ENCODE data around the gene CENPL. TPM values are rescaled to one million over a fixed set of nuclear protein-coding genes. Genes with fewer than 3 reads are reported as not detected.

The CENPL gene
- total and polyA plus RNA-seq, 9 of the 15 experiments (the other 6 are each of a cell fraction or from before 2014, with no cell fraction given), result 33.0 to 52.7 (median 39.7) TPM

- no peak for ATAC-seq
- H3K4me2 ChIP-seq (ENCODE audit: insufficient read depth, low read length), result 0 out of 2 replicates have a peak overlapping the region, but pooled peaks have one; percentile 23
- ChIA-PET POLR2A (interaction anchor here (0.6 to 3.7 kb wide), 2 partner anchors 9 to 412 kb away, joined by 3 to 21 read pairs; no protein-coding TSS in a partner anchor), CTCF (ENCODE audit: low intra/inter-chr PET ratio) (no interaction called here)
- no peak for DNase-seq (ENCODE audit: extremely low read depth in 1 of 4, low spot score in 3 of 4)
- intact Hi-C loops (cut with micrococcal nuclease) (loop anchor here (5.0 to 10.0 kb wide), 3 partner anchors 109 to 344 kb away; partner anchors contain the start of genes KLHL20 and PRDX6), in situ Hi-C loops (cut with MboI) (loop anchor here (10.0 to 25.0 kb wide), 2 partner anchors 387 to 916 kb away; no protein-coding TSS in a partner anchor)
- no peaks in the 10 kb centered on the region for H4K20me1 ChIP-seq (replicated peaks; ENCODE audit: control insufficient read depth, insufficient read depth, low read length)
- H3K9me3 ChIP-seq (replicated peaks; ENCODE audit: control insufficient read depth, insufficient read depth, low read depth, low read length), result no peaks in the 10 kb centered on the region
- no peak for FAIRE-seq
- H3K9me1 ChIP-seq (ENCODE audit: control insufficient read depth, insufficient read depth, low read length), result no peaks in the 10 kb centered on the region
- 0 out of 4 replicates have a peak overlapping the region, but pooled peaks of 1 of the 2 experiments have one; percentile 11 for H3K9ac ChIP-seq (ENCODE audit: insufficient read depth in 1 of 2, low read depth in 2 of 2, low read length in 2 of 2)
- 88% methylated on average over 4 of the region's 4 CpGs for WGBS (ENCODE audit: insufficient coverage, low coverage, missing lambda C conversion rate)
- no peak overlapping the region for H2AFZ ChIP-seq (ENCODE audit: low read depth, low read length)
- no TSS peak for BruUV-seq (replicated peaks)
- H3K36me3 ChIP-seq (ENCODE audit: control insufficient read depth, insufficient read depth, low read length), result peaks cover 46% of the 10 kb centered on the region
- peaks cover 17 to 18% of the 10 kb centered on the region in 2 experiments; a peak in 4 of 5 replicates for H3K4me1 ChIP-seq (replicated peaks in 1 of 2; ENCODE audit: control insufficient read depth in 2 of 2, insufficient read depth in 2 of 2, low read length in 2 of 2)
- no peaks in the 10 kb centered on the region for H3K27me3 ChIP-seq (ENCODE audit: control insufficient read depth in 2 of 2, insufficient read depth in 2 of 2, low read length in 2 of 2)
- H3K4me3 ChIP-seq, result no peak overlapping the region
- H3K79me2 ChIP-seq (ENCODE audit: control insufficient read depth, insufficient read depth, low read length), result peaks cover 84% of the 10 kb centered on the region
- TF ChIP-seq ZNF121 (CRISPR knock-in tag; conservative IDR thresholded peaks at IDR 0.05) (peak; percentile 96), RBFOX2 (IDR thresholded peaks at IDR 0.05; ENCODE audit: low read depth, low read length) (peak; percentile 33; the same call in 1 of the 2 replicates), MAFG (tag; conservative IDR thresholded peaks at IDR 0.05) (no peak), ZNF384 (IDR thresholded peaks at IDR 0.05; ENCODE audit: low read depth, low read length) (0 out of 2 replicates have a peak, but pooled peaks have one; percentile 22)
- H3K27ac ChIP-seq (ENCODE audit: extremely low read depth, low read depth, low read length), result no peak overlapping the region
Observed at GRCh38 chr1:173821680-173822079, 3.0 kb downstream of the CENPL start.

- Histone ChIP-seq H3K4me1 (replicated peaks in 1 of 2; ENCODE audit: control insufficient read depth in 2 of 2, insufficient read depth in 2 of 2, low read length in 2 of 2) (peaks cover 13 to 17% of the 10 kb centered on the region in 2 experiments; a peak in 4 of 5 replicates), H3K9me1 (ENCODE audit: control insufficient read depth, insufficient read depth, low read length) (no peaks in the 10 kb centered on the region), H3K9me3 (replicated peaks; ENCODE audit: control insufficient read depth, insufficient read depth, low read depth, low read length) (no peaks in the 10 kb centered on the region), H3K9ac (ENCODE audit: insufficient read depth in 1 of 2, low read depth in 2 of 2, low read length in 2 of 2) (no peak overlapping the region), H3K36me3 (ENCODE audit: control insufficient read depth, insufficient read depth, low read length) (peaks cover 46% of the 10 kb centered on the region), H2AFZ (ENCODE audit: low read depth, low read length) (no peak overlapping the region), H3K4me2 (ENCODE audit: insufficient read depth, low read length) (no peak overlapping the region), H3K4me3 (no peak overlapping the region), H3K79me2 (ENCODE audit: control insufficient read depth, insufficient read depth, low read length) (peaks cover 87% of the 10 kb centered on the region), H4K20me1 (replicated peaks; ENCODE audit: control insufficient read depth, insufficient read depth, low read length) (no peaks in the 10 kb centered on the region), H3K27me3 (ENCODE audit: control insufficient read depth in 2 of 2, insufficient read depth in 2 of 2, low read length in 2 of 2) (no peaks in the 10 kb centered on the region), H3K27ac (ENCODE audit: extremely low read depth, low read depth, low read length) (no peak overlapping the region)
- in situ Hi-C loops (cut with MboI), result loop anchor here (25.0 kb wide), 1 partner anchor 919 kb away; no protein-coding TSS in a partner anchor
- intact Hi-C loops (cut with micrococcal nuclease), result no loop called here
- peak in 1 of 4 experiments; percentile 16 for DNase-seq (ENCODE audit: extremely low read depth in 1 of 4, low spot score in 3 of 4)
- peak; percentile 56 for ATAC-seq
- CTCF ChIA-PET (ENCODE audit: low intra/inter-chr PET ratio), result no interaction called here
- 5% methylated on average over 1 of the region's 1 CpG for WGBS (ENCODE audit: insufficient coverage, low coverage, missing lambda C conversion rate)
- POLR2A ChIA-PET, result interaction anchor here (0.7 to 2.0 kb wide), 12 partner anchors 9 to 179 kb away, joined by 3 to 9 read pairs (median 3); partner anchors contain the start of genes GAS5, KLHL20 and ZBTB37
- FAIRE-seq, result no peak
- BruUV-seq (replicated peaks), result no TSS peak
- TF ChIP-seq SUPT5H (IDR thresholded peaks at IDR 0.05) (peak; percentile 16; the same call in 1 of the 2 replicates), CCAR2 (IDR thresholded peaks at IDR 0.05; ENCODE audit: low read depth, low read length) (no peak), MEF2D (tag; conservative IDR thresholded peaks at IDR 0.05; ENCODE audit: low read depth) (0 out of 2 replicates have a peak, but pooled peaks have one; percentile 3), SMARCE1 (IDR thresholded peaks at IDR 0.05) (0 out of 2 replicates have a peak, but pooled peaks have one; percentile 28), HLTF (IDR thresholded peaks at IDR 0.05) (0 out of 2 replicates have a peak, but pooled peaks have one; percentile 12), EP400 (IDR thresholded peaks at IDR 0.05) (peak; percentile 19; the same call in 1 of the 2 replicates), GATAD2B (IDR thresholded peaks at IDR 0.05; ENCODE audit: borderline replicate concordance) (peak; percentile 57; the same call in 1 of the 2 replicates), CSDE1 (IDR thresholded peaks at IDR 0.05) (0 out of 4 replicates have a peak, but pooled peaks of 1 of the 2 experiments have one; percentile 19), ZZZ3 (IDR thresholded peaks at IDR 0.05) (0 out of 2 replicates have a peak, but pooled peaks have one; percentile 0), ETV5 (CRISPR knock-in tag; IDR thresholded peaks at IDR 0.05; ENCODE audit: low read depth) (no peak), ARID1B (IDR thresholded peaks at IDR 0.05) (peak; percentile 7), MNT (conservative IDR thresholded peaks at IDR 0.05) (0 out of 4 replicates have a peak, but pooled peaks of 1 of the 2 experiments have one; percentile 21)
Observed at GRCh38 chr1:173818459-173818858, 6.2 kb downstream of the CENPL start.
